ENCODE results near the gene RAPSN.

Gene RAPSN

GRCh38 chr11:47443817-47444216, 5.1 kb downstream of the RAPSN start:
- Histone ChIP-seq H3K9me3 (ENCODE audit: control insufficient read depth, low read length) (no peaks in the 10 kb centered on the region), H2AK5ac (ENCODE audit: low read length, severe bottlenecking) (no peak overlapping the region), H3K9ac (ENCODE audit: low read length) (no peak overlapping the region), H3K4ac (ENCODE audit: low read depth in 1 of 2, low read length in 2 of 2) (no peak overlapping the region), H4K91ac (ENCODE audit: low read length) (no peak overlapping the region), H2BK5ac (ENCODE audit: low read depth, low read length, poor library complexity, severe bottlenecking) (no peak overlapping the region), H3K36me3 (ENCODE audit: control insufficient read depth in 1 of 2, insufficient read depth in 2 of 2, low read depth in 1 of 2, low read length in 2 of 2) (peaks cover 5 to 33% of the 10 kb centered on the region in 2 experiments), H3K23ac (ENCODE audit: low read length in 2 of 2) (no peak overlapping the region), H3K27ac (ENCODE audit: low read length, poor library complexity, severe bottlenecking) (no peak overlapping the region), H2BK15ac (ENCODE audit: low read depth, poor library complexity, severe bottlenecking) (no peak overlapping the region), H4K8ac (ENCODE audit: low read length) (no peak overlapping the region), H3K4me1 (ENCODE audit: control insufficient read depth, insufficient read depth, low read depth, low read length) (peaks cover 2% of the 10 kb centered on the region), H3K4me2 (ENCODE audit: low read length, poor library complexity, severe bottlenecking) (no peak overlapping the region), H3K14ac (ENCODE audit: low read length in 2 of 2) (no peak overlapping the region), H3K79me1 (replicated peaks; ENCODE audit: low read length, poor library complexity, severe bottlenecking) (no peaks in the 10 kb centered on the region), H3K4me3 (ENCODE audit: insufficient read depth in 1 of 2, low read depth in 1 of 2, low read length in 2 of 2) (no peak overlapping the region), H2BK12ac (ENCODE audit: low read length in 2 of 2) (no peak overlapping the region), H3K27me3 (ENCODE audit: control insufficient read depth in 1 of 2, insufficient read depth in 1 of 2, low read length in 2 of 2) (no peaks in the 10 kb centered on the region), H3K18ac (ENCODE audit: low read depth in 1 of 2, low read length in 2 of 2) (no peak overlapping the region), H2BK120ac (ENCODE audit: low read depth, low read length) (no peak overlapping the region), H2AFZ (ENCODE audit: low read depth, low read length) (no peak overlapping the region)
- DNase-seq: no peak
- WGBS: 100% methylated on average over 2 of the region's 3 CpGs

- H3K14ac ChIP-seq (ENCODE audit: low read length in 2 of 2): no peak overlapping the region
- 89% methylated on average over 12 of the region's 12 CpGs for WGBS
- no peak overlapping the region for H2BK120ac ChIP-seq (ENCODE audit: low read depth, low read length)
- H3K4ac ChIP-seq (ENCODE audit: low read depth in 1 of 2, low read length in 2 of 2): no peak overlapping the region
- no peaks in the 10 kb centered on the region for H3K79me1 ChIP-seq (replicated peaks; ENCODE audit: low read length, poor library complexity, severe bottlenecking)
- H3K36me3 ChIP-seq (ENCODE audit: control insufficient read depth in 1 of 2, insufficient read depth in 2 of 2, low read depth in 1 of 2, low read length in 2 of 2): peaks cover 5 to 30% of the 10 kb centered on the region in 2 experiments
- no peak overlapping the region for H2AFZ ChIP-seq (ENCODE audit: low read depth, low read length)
- H2AK5ac ChIP-seq (ENCODE audit: low read length, severe bottlenecking): no peak overlapping the region
- H2BK12ac ChIP-seq (ENCODE audit: low read length in 2 of 2): no peak overlapping the region
- H4K8ac ChIP-seq (ENCODE audit: low read length): no peak overlapping the region
- H3K27me3 ChIP-seq (ENCODE audit: control insufficient read depth in 1 of 2, insufficient read depth in 1 of 2, low read length in 2 of 2): no peaks in the 10 kb centered on the region
- H3K27ac ChIP-seq (ENCODE audit: low read length, poor library complexity, severe bottlenecking): no peak overlapping the region
- no peak overlapping the region for H2BK15ac ChIP-seq (ENCODE audit: low read depth, poor library complexity, severe bottlenecking)
- no peak for DNase-seq
- H3K9ac ChIP-seq (ENCODE audit: low read length): no peak overlapping the region
- H3K9me3 ChIP-seq (ENCODE audit: control insufficient read depth, low read length): no peaks in the 10 kb centered on the region
- H3K4me1 ChIP-seq (ENCODE audit: control insufficient read depth, insufficient read depth, low read depth, low read length): no peaks in the 10 kb centered on the region
- H3K18ac ChIP-seq (ENCODE audit: low read depth in 1 of 2, low read length in 2 of 2): no peak overlapping the region
- no peak overlapping the region for H4K91ac ChIP-seq (ENCODE audit: low read length)
- H3K4me3 ChIP-seq (ENCODE audit: insufficient read depth in 1 of 2, low read depth in 1 of 2, low read length in 2 of 2): no peak overlapping the region
- H3K4me2 ChIP-seq (ENCODE audit: low read length, poor library complexity, severe bottlenecking): no peak overlapping the region
- no peak overlapping the region for H3K23ac ChIP-seq (ENCODE audit: low read length in 2 of 2)
- H2BK5ac ChIP-seq (ENCODE audit: low read depth, low read length, poor library complexity, severe bottlenecking): no peak overlapping the region
Observed at GRCh38 chr11:47443028-47443700, 5.8 kb downstream of the RAPSN start.

DNA sequence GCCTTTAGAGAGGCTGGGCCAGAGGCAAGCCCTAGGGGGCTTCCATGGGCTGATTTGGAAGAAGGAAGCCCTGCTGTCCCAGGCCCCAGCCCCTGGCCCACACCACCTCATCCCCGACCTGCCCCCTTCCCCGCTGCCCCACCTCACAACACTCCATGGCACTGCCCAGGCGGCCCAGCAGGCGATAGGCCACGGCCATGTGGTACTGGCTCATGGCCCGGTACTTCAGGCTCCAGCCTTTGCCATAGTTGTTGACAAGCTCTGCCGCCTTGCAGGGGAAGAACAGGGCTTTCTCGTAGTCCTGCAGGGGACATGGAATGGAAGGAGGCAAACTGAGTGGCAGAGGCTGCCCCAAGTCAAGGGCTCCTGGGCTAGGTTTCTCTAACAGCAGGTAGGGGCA, 6.4 kb downstream of the RAPSN start:
- WGBS: 96% methylated on average over 8 of the region's 8 CpGs
- Histone ChIP-seq H3K23ac (ENCODE audit: low read length in 2 of 2) (no peak overlapping the region), H3K27me3 (ENCODE audit: control insufficient read depth in 1 of 2, insufficient read depth in 1 of 2, low read length in 2 of 2) (no peaks in the 10 kb centered on the region)

DNA sequence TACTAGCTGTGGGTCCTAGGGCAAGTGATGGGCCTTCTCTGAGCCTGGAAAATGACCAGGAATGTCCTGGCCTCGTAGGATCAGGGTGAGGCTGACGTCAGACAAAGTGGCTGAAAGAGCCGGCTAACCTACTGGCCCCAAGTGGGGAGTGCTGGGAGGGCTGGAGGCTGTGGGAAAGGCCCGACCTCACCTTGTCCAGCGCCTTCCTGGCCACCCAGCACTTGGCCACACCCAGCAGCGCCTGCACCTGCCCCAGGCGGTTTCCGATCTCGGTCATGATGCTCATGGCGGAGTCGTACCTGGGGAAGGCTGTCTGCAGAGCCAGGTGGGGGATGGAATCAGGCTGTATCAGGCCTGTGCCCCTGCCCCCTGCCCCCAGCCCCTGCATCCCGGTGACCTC, 7.5 kb downstream of the RAPSN start:
- H2AFZ ChIP-seq (ENCODE audit: low read depth, low read length): no peak overlapping the region
- 88% methylated on average over 12 of the region's 12 CpGs for WGBS
- H3K36me3 ChIP-seq (ENCODE audit: control insufficient read depth in 1 of 2, insufficient read depth in 2 of 2, low read depth in 1 of 2, low read length in 2 of 2): peaks cover 0 to 27% of the 10 kb centered on the region in 2 experiments
- H3K23ac ChIP-seq (ENCODE audit: low read length in 2 of 2): no peak overlapping the region
- no peak overlapping the region for H2BK5ac ChIP-seq (ENCODE audit: low read depth, low read length, poor library complexity, severe bottlenecking)
- no peak overlapping the region for H4K8ac ChIP-seq (ENCODE audit: low read length)
- H2BK12ac ChIP-seq (ENCODE audit: low read length in 2 of 2): no peak overlapping the region
- H3K4me2 ChIP-seq (ENCODE audit: low read length, poor library complexity, severe bottlenecking): no peak overlapping the region
- no peak overlapping the region for H4K91ac ChIP-seq (ENCODE audit: low read length)
- H3K4ac ChIP-seq (ENCODE audit: low read depth in 1 of 2, low read length in 2 of 2): no peak overlapping the region
- H3K27me3 ChIP-seq (ENCODE audit: control insufficient read depth in 1 of 2, insufficient read depth in 1 of 2, low read length in 2 of 2): no peaks in the 10 kb centered on the region
- H3K4me1 ChIP-seq (ENCODE audit: control insufficient read depth, insufficient read depth, low read depth, low read length): peaks cover 4% of the 10 kb centered on the region
- no peak overlapping the region for H3K27ac ChIP-seq (ENCODE audit: low read length, poor library complexity, severe bottlenecking)
- DNase-seq: no peak
- no peaks in the 10 kb centered on the region for H3K79me1 ChIP-seq (replicated peaks; ENCODE audit: low read length, poor library complexity, severe bottlenecking)
- H2BK120ac ChIP-seq (ENCODE audit: low read depth, low read length): no peak overlapping the region
- no peak overlapping the region for H3K4me3 ChIP-seq (ENCODE audit: insufficient read depth in 1 of 2, low read depth in 1 of 2, low read length in 2 of 2)
- no peak overlapping the region for H3K18ac ChIP-seq (ENCODE audit: low read depth in 1 of 2, low read length in 2 of 2)
- H2AK5ac ChIP-seq (ENCODE audit: low read length, severe bottlenecking): no peak overlapping the region
- no peak overlapping the region for H3K9ac ChIP-seq (ENCODE audit: low read length)
- no peak overlapping the region for H2BK15ac ChIP-seq (ENCODE audit: low read depth, poor library complexity, severe bottlenecking)
- H3K9me3 ChIP-seq (ENCODE audit: control insufficient read depth, low read length): no peaks in the 10 kb centered on the region
- H3K14ac ChIP-seq (ENCODE audit: low read length in 2 of 2): no peak overlapping the region

More for the DNA sequence above, 6.4 kb downstream of the RAPSN start:
- Histone ChIP-seq H2AFZ (ENCODE audit: low read depth, low read length) (no peak overlapping the region), H3K36me3 (ENCODE audit: control insufficient read depth in 1 of 2, insufficient read depth in 2 of 2, low read depth in 1 of 2, low read length in 2 of 2) (peaks cover under 1 to 27% of the 10 kb centered on the region in 2 experiments), H3K4me3 (ENCODE audit: insufficient read depth in 1 of 2, low read depth in 1 of 2, low read length in 2 of 2) (no peak overlapping the region), H2AK5ac (ENCODE audit: low read length, severe bottlenecking) (no peak overlapping the region), H3K18ac (ENCODE audit: low read depth in 1 of 2, low read length in 2 of 2) (no peak overlapping the region), H3K9ac (ENCODE audit: low read length) (no peak overlapping the region), H3K27ac (ENCODE audit: low read length, poor library complexity, severe bottlenecking) (no peak overlapping the region), H3K4ac (ENCODE audit: low read depth in 1 of 2, low read length in 2 of 2) (no peak overlapping the region), H2BK120ac (ENCODE audit: low read depth, low read length) (no peak overlapping the region), H2BK15ac (ENCODE audit: low read depth, poor library complexity, severe bottlenecking) (no peak overlapping the region), H4K91ac (ENCODE audit: low read length) (no peak overlapping the region), H3K9me3 (ENCODE audit: control insufficient read depth, low read length) (no peaks in the 10 kb centered on the region), H3K4me2 (ENCODE audit: low read length, poor library complexity, severe bottlenecking) (no peak overlapping the region), H4K8ac (ENCODE audit: low read length) (no peak overlapping the region), H3K4me1 (ENCODE audit: control insufficient read depth, insufficient read depth, low read depth, low read length) (peaks cover 4% of the 10 kb centered on the region), H3K79me1 (replicated peaks; ENCODE audit: low read length, poor library complexity, severe bottlenecking) (no peaks in the 10 kb centered on the region), H2BK5ac (ENCODE audit: low read depth, low read length, poor library complexity, severe bottlenecking) (no peak overlapping the region), H2BK12ac (ENCODE audit: low read length in 2 of 2) (no peak overlapping the region), H3K14ac (ENCODE audit: low read length in 2 of 2) (no peak overlapping the region)
- DNase-seq: no peak
